Esophagus muscularis mucosa (tissue), 4 donors: ENCODE data around the gene METRNL. TPM values are rescaled to one million over a fixed set of nuclear protein-coding genes. Genes with fewer than 3 reads are reported as not detected.
"Not testable (repeated sequence)": the region's sequence is repeated elsewhere in the genome, so short reads cannot be mapped to it uniquely, and the experiment has no call there.

ENCODE experiments used
- DNase-seq: peaks from one replicate; pipeline ENCODE4 v3.0.0-alpha.2; 2017; ENCODE audit errors: extremely low spot score
- H3K27ac ChIP-seq, 4 donors: fragments of 200-600 bp; sonication (generic); replicated peaks in 1 of 4; 1 replicate in 3 of 4; 2 replicates in 1 of 4; pipeline ENCODE4 v1.5.1; 2016 to 2019; ENCODE audit warnings: mild to moderate bottlenecking in 1 of 4
- H3K27me3 ChIP-seq, 4 donors: fragments of 200-600 bp; sonication (generic); one replicate each; pipeline versions ENCODE4 v1.5.1 to v1.6.0; 2016 to 2019
- H3K36me3 ChIP-seq, 4 donors: fragments of 200-600 bp; sonication (generic); one replicate each; pipeline ENCODE4 v1.5.1; 2016 to 2019
- H3K4me1 ChIP-seq, 4 donors: fragments of 200-600 bp; sonication (generic); one replicate each; pipeline ENCODE4 v1.5.1; 2016 to 2019
- H3K4me3 ChIP-seq, 4 donors: fragments of 200-600 bp; sonication (generic); 1 replicate in 2 of 4; 2 replicates in 2 of 4; pipeline ENCODE4 v1.5.1; 2016 to 2019; ENCODE audit warnings: mild to moderate bottlenecking in 4 of 4, moderate library complexity in 1 of 4
- H3K9me3 ChIP-seq, 4 donors: fragments of 200-600 bp; sonication (generic); 1 replicate in 3 of 4; 2 replicates in 1 of 4; pipeline ENCODE4 v1.5.1; 2016 to 2019
- EP300 ChIP-seq: sonication (generic); formaldehyde crosslinking; IDR thresholded peaks from one replicate; pipeline ENCODE4 v1.6.1; 2017; ENCODE audit warnings: antibody characterized with exemption
- POLR2A ChIP-seq: fragments of 450-650 bp; IDR thresholded peaks from one replicate; pipeline ENCODE4 v1.6.1; 2017; ENCODE audit warnings: antibody characterized with exemption, moderate library complexity, mild to moderate bottlenecking, low read depth
- POLR2AphosphoS5 ChIP-seq, 2 donors: sonication (generic); formaldehyde crosslinking; IDR thresholded peaks; one replicate each; pipeline ENCODE4 v1.6.1; 2017; ENCODE audit warnings: antibody characterized with exemption in 2 of 2
- WGBS: methylation state at CpG from one replicate; pipeline ENCODE4 v1.1.5; 2018; 5-methylcytosine and 5-hydroxymethylcytosine counted together
- intact Hi-C: fragments of 100-400 bp; cut with DNase I; formaldehyde crosslinking; loops from one replicate; pipeline ENCODE4 v1.15.1; 2023
- total RNA-seq, 4 donors: library from RNA; depleted of rRNA; stranded (reverse); fragments of >200 nt; gene quantifications; one replicate each; pipeline versions ENCODE4 v1.1.0 to v1.2.1, GENCODE V29; 2016
- TF ChIP-seq, protein P1 (sequence below), 3 experiments: fragments of 200-600 bp in 2 of 3; fragments of 450-650 bp in 1 of 3; sonication (generic) in 2 of 3; IDR thresholded peaks; one replicate each; pipeline ENCODE4 v1.5.1; 2017 to 2019; ENCODE audit warnings: antibody characterized with exemption in 3 of 3, mild to moderate bottlenecking in 2 of 3, moderate library complexity in 1 of 3

Gene METRNL
- total RNA-seq, 4 donors from 2014 or later = 36.5 to 124 (median 61.5) TPM

DNA sequence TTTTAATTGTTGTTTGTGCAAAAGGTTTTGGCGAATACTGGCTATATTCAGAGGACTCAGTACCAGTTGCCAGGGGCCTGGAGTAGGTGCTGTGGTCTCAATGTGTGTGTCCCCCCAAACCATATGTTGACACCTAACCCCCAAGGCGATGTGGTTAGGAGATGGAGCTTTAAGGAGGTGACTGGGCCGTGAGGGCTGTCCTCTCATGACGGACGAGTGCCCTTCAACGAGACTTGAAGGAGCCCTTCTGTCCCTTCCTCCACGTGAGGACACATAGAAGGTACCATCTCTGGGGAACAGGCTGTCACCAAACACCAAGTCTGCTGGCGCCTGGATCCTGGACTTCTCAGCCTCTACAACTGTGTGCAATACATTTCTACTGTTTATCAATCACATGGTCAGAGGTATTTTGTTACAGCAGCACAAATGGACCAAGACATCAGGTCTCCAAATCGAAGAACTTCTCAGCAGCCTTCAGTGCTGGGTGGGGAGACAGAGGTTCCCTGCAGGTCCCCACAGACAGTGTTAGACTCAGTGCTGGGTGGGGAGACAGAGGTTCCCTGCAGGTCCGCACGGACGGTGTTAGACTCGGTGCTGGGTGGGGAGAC lies 24.8 kb upstream of the METRNL start:
- DNase-seq = no peak
- H3K27me3 ChIP-seq = no peaks in the 10 kb centered on the region
- H3K9me3 ChIP-seq = no peaks in the 10 kb centered on the region
- no peaks in the 10 kb centered on the region for H3K36me3 ChIP-seq
- WGBS = 84% methylated on average over 12 of the region's 13 CpGs
- TF ChIP-seq EP300 = no peak
- intact Hi-C loops = no loop called here
- H3K4me3 ChIP-seq = no peak overlapping the region
- H3K27ac ChIP-seq = peak overlapping the region in 3 of 4 donors; percentile 12 to 87 (median 72)
- H3K4me1 ChIP-seq = peaks cover 29 to 43% (median 33%) of the 10 kb centered on the region in 4 donors

DNA sequence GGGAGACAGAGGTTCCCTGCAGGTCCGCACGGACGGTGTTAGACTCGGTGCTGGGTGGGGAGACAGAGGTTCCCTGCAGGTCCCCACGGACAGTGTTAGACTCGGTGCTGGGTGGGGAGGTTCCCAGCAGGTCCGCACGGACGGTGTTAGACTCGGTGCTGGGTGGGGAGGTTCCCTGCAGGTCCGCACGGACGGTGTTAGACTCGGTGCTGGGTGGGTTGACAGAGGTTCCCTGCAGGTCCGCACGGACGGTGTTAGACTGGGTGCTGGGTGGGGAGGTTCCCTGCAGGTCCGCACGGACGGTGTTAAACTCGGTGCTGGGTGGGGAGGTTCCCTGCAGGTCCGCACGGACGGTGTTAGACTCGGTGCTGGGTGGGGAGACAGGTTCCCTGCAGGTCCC lies 24.2 kb upstream of the METRNL start:
- intact Hi-C loops = not testable (repeated sequence)

DNA sequence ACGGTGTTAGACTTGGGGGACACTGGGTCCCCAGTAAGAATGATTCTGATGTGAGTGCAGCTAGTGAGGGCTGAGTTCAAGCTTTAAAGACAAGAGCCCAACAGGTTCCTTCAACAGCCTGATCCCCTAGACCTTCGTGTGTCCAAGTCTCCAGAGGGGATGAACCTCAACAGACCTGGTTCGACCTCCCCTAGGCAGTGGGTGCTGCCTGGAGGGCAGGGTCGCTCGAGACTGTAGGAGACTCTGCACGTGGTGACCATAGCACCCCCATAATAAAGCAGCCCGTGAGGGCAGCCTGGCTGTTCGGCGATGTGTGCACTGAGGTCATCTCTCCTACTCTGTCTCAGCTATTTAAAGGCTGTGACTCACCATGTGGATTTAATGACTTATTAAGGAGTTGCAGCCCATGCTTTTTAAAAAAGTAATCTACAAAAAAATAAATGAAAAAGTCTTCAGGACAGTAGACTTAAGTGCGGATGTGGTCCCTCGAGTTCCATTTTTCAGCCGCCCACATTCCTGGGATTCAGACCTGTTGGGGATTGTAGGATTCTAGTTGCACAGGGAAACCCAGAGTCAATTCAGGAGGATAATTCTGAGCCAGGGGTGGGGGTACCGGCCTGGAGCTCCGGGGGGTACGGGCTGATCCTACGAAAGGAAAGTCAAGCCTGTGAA lies 23.4 kb upstream of the METRNL start:
- no peak for DNase-seq
- Histone ChIP-seq H3K27ac (no peak overlapping the region), H3K9me3 (no peaks in the 10 kb centered on the region), H3K4me3 (no peak overlapping the region), H3K36me3 (no peaks in the 10 kb centered on the region), H3K27me3 (no peaks in the 10 kb centered on the region), H3K4me1 (peaks cover 23 to 38% (median 29%) of the 10 kb centered on the region in 4 donors)
- intact Hi-C loops = no loop called here
- WGBS = 49% methylated on average over 16 of the region's 16 CpGs
- TF ChIP-seq POLR2A (no peak), POLR2AphosphoS5 (IDR thresholded peaks at IDR 0.05) (no peak), EP300 (no peak)
- TF ChIP-seq, protein P1, sequence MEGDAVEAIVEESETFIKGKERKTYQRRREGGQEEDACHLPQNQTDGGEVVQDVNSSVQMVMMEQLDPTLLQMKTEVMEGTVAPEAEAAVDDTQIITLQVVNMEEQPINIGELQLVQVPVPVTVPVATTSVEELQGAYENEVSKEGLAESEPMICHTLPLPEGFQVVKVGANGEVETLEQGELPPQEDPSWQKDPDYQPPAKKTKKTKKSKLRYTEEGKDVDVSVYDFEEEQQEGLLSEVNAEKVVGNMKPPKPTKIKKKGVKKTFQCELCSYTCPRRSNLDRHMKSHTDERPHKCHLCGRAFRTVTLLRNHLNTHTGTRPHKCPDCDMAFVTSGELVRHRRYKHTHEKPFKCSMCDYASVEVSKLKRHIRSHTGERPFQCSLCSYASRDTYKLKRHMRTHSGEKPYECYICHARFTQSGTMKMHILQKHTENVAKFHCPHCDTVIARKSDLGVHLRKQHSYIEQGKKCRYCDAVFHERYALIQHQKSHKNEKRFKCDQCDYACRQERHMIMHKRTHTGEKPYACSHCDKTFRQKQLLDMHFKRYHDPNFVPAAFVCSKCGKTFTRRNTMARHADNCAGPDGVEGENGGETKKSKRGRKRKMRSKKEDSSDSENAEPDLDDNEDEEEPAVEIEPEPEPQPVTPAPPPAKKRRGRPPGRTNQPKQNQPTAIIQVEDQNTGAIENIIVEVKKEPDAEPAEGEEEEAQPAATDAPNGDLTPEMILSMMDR (IDR thresholded peaks at IDR 0.05) = no peak

More for the DNA sequence above, 24.2 kb upstream of the METRNL start:
- not testable (repeated sequence) for H3K27me3 ChIP-seq, H3K27ac ChIP-seq, H3K9me3 ChIP-seq, H3K4me3 ChIP-seq, DNase-seq, H3K36me3 ChIP-seq
- WGBS = 88% methylated on average over 9 of the region's 25 CpGs
- peaks cover 29 to 43% (median 33%) of the 10 kb centered on the region in 4 donors for H3K4me1 ChIP-seq

DNA sequence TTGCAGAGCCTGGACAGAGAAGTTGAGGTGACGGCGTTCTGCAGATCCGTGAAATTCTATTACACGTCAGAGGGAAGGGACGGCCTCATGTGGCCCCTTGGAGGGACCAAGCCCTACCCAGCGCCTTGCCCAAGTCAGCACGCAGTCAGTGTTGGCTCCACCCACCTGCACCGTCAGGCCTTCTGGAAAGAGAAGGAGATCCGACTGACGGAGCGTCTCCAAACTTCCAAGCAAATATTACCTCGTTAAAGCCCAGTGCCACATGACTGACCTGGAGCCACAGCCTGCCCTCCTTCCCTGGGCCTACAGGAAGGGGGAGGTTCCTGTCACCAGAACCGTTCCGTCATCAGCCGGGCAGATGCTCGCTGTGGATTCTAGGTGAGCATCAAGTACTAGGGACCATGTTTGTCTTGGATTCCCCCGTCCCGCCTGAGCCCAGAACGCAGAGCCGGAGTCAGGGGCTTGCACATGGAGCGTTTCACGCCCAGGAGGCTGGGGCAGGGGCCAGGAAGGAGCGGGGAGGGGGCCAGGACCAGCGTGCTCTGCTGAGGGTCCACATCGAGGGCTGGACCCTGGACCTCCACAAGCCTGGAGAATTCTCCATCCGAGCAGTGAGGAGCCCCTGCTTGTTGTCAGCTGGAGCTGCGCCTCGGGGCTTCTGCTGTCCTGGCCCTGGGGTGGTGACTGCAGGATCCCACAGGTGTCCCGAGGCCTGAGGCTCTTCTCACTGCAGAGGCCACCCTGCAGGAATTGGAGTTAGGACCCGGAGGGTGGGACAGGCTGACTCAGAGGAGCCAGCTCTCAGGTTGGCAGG lies 22.6 kb upstream of the METRNL start:
- intact Hi-C loops = no loop called here
- WGBS = 76% methylated on average over 26 of the region's 30 CpGs

DNA sequence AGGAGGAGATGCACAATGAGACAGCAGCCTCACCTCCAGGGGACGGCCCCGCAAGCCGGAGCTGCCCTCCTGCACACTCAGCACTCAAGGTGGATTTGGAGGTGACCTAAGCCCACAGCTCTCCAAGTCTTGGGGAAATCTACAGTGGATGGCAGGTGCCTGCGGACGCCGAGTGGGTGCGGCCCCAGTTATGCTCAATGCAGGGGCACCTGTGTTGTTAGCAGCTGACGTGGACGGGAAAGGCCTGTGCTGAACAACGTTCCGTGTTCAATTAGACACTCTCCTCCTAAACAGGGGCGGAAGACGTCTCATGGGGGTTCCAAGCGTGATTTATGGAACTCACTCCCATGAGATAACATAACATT lies 22.0 kb upstream of the METRNL start:
- WGBS = 92% methylated on average over 11 of the region's 14 CpGs
- H3K36me3 ChIP-seq = no peaks in the 10 kb centered on the region
- peaks cover 14 to 29% (median 22%) of the 10 kb centered on the region in 4 donors for H3K4me1 ChIP-seq
- no peak overlapping the region for H3K27ac ChIP-seq
- intact Hi-C loops = no loop called here
- no peaks in the 10 kb centered on the region for H3K27me3 ChIP-seq
- DNase-seq = no peak
- no peak for TF ChIP-seq POLR2AphosphoS5 (IDR thresholded peaks at IDR 0.05)
- no peaks in the 10 kb centered on the region for H3K9me3 ChIP-seq
- no peak overlapping the region for H3K4me3 ChIP-seq

More for the DNA sequence above, 22.6 kb upstream of the METRNL start:
- no peak for TF ChIP-seq POLR2AphosphoS5 (IDR thresholded peaks at IDR 0.05)
- no peak for TF ChIP-seq EP300
- no peak for TF ChIP-seq POLR2A
- TF ChIP-seq, protein P1 (IDR thresholded peaks at IDR 0.05) = no peak
- no peak for DNase-seq
- Histone ChIP-seq H3K36me3 (no peaks in the 10 kb centered on the region), H3K27ac (no peak overlapping the region), H3K4me3 (no peak overlapping the region), H3K27me3 (no peaks in the 10 kb centered on the region), H3K9me3 (no peaks in the 10 kb centered on the region), H3K4me1 (peaks cover 19 to 35% (median 27%) of the 10 kb centered on the region in 4 donors)

DNA sequence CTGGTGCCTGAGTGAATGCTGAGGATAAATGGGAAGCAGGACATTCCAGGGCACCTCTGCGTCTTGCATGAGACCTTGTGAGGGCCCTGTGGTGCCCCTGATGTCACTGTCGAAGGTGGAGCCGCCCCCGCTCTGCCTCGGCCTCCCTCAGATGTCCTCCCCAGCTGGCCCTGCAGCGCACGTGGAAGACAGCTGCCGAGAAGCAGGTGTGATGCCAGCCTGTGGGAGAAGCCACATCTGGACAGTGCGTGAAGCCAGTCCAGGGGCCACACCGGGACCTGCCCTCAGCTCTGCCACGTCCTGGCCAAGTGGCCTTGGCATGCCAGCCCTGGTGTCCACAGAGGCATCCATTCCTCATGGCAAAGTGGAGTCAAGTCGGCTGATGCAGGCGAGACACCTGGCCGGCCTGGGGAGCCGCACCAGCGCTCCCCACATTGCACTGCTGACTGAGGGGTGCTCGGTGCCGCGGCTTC lies 21.6 kb upstream of the METRNL start:
- intact Hi-C loops = no loop called here
- WGBS = no CpG with 5 or more reads among the region's 19 CpGs
- DNase-seq = no peak

More for the DNA sequence above, 21.6 kb upstream of the METRNL start:
- TF ChIP-seq, protein P1 (IDR thresholded peaks at IDR 0.05) = no peak
- TF ChIP-seq EP300 = no peak
- TF ChIP-seq POLR2A = no peak
- no peak for TF ChIP-seq POLR2AphosphoS5 (IDR thresholded peaks at IDR 0.05)
- Histone ChIP-seq H3K27me3 (no peaks in the 10 kb centered on the region), H3K27ac (no peak overlapping the region), H3K36me3 (no peaks in the 10 kb centered on the region), H3K4me3 (no peak overlapping the region), H3K9me3 (no peaks in the 10 kb centered on the region), H3K4me1 (peaks cover 13 to 27% (median 20%) of the 10 kb centered on the region in 4 donors)
